Calu3 (cell line): Measurements from ENCODE around the gene DLEC1. TPM values are rescaled to one million over a fixed set of nuclear protein-coding genes. Genes with fewer than 3 reads are reported as not detected.

Experiments
- BruUV-seq: library from RNA; stranded (reverse); fragments of 400-500 nt; replicated peaks from 2 replicates; lab custom pipeline; 2021; lab: Mats Ljungman, UMichigan
- CTCF ChIA-PET: fragments of 300-600 bp; sonication (Branson Sonifier 250); formaldehyde crosslinking; loops from one replicate; lab custom pipeline; 2022; ENCODE audit warnings: antibody characterized with exemption; lab: Charles Lee
- DNase-seq: peaks from one replicate; pipeline ENCODE4 v3.0.0; 2022
- H3K27ac Mint-ChIP-seq: one replicate; pipeline ENCODE4 v1.8.0; 2022; ENCODE audit warnings: mixed read lengths; ENCODE audit not compliant: unreplicated experiment
- H3K27me3 Mint-ChIP-seq: one replicate; pipeline ENCODE4 v1.8.0; 2022; ENCODE audit warnings: mixed read lengths; ENCODE audit not compliant: unreplicated experiment
- H3K36me3 Mint-ChIP-seq: one replicate; pipeline ENCODE4 v1.8.0; 2022; ENCODE audit warnings: mild to moderate bottlenecking, moderate library complexity, mixed read lengths; ENCODE audit not compliant: insufficient read depth, unreplicated experiment
- H3K4me1 Mint-ChIP-seq: one replicate; pipeline ENCODE4 v1.8.0; 2022; ENCODE audit warnings: mild to moderate bottlenecking, low read depth, mixed read lengths; ENCODE audit not compliant: unreplicated experiment
- H3K4me3 Mint-ChIP-seq: one replicate; pipeline ENCODE4 v1.8.0; 2022; ENCODE audit warnings: mild to moderate bottlenecking, low read depth, moderate library complexity, mixed read lengths; ENCODE audit not compliant: unreplicated experiment
- H3K9me3 Mint-ChIP-seq: one replicate; pipeline ENCODE4 v1.8.0; 2022; ENCODE audit warnings: low read depth, mixed read lengths; ENCODE audit not compliant: unreplicated experiment
- CTCF ChIP-seq: fragments of 200-600 bp; IDR thresholded peaks from one replicate; pipeline ENCODE4 v1.8.0; 2022; ENCODE audit warnings: antibody characterized with exemption; ENCODE audit not compliant: unreplicated experiment
- intact Hi-C: fragments of 100-400 bp; cut with micrococcal nuclease; formaldehyde crosslinking; loops from one replicate; pipeline ENCODE4 v1.10.0; 2022; ENCODE audit not compliant: unreplicated experiment
- total RNA-seq: library from RNA; stranded (reverse); gene quantifications from 2 replicates; pipeline ENCODE4 v1.2.3, GENCODE V29; 2022

DLEC1 gene
- total RNA-seq, 1 experiment from 2014 or later, result 0.28 TPM

GRCh38 chr3:38040401-38040800 lies 1.4 kb downstream of the DLEC1 start:
- Mint-ChIP-seq H3K36me3 (peaks cover 8% of the 10 kb centered on the region), H3K9me3 (no peaks in the 10 kb centered on the region), H3K27me3 (no peaks in the 10 kb centered on the region), H3K4me1 (peaks cover 17% of the 10 kb centered on the region), H3K4me3 (peak overlapping the region; percentile 80), H3K27ac (peak overlapping the region; percentile 15)
- TF ChIP-seq CTCF, result no peak
- no peak for DNase-seq
- CTCF ChIA-PET, result interaction anchor here (0.8 to 1.0 kb wide), 2 partner anchors 29 to 66 kb away, joined by 3 read pairs; no protein-coding TSS in a partner anchor
- BruUV-seq, result no TSS peak
- intact Hi-C loops, result loop anchor here (5.0 kb wide), 1 partner anchor 38 kb away; no protein-coding TSS in a partner anchor

- Mint-ChIP-seq H3K4me1 (peaks cover 15% of the 10 kb centered on the region), H3K9me3 (no peaks in the 10 kb centered on the region), H3K36me3 (peaks cover 8% of the 10 kb centered on the region), H3K4me3 (no peak overlapping the region), H3K27ac (no peak overlapping the region), H3K27me3 (no peaks in the 10 kb centered on the region)
- BruUV-seq, result no TSS peak
- no peak for TF ChIP-seq CTCF
- intact Hi-C loops, result loop anchor here (5.0 kb wide), 1 partner anchor 41 kb away; no protein-coding TSS in a partner anchor
- CTCF ChIA-PET, result no interaction called here
- no peak for DNase-seq
Observed at GRCh38 chr3:38043486-38043885, 4.5 kb downstream of the DLEC1 start.

GRCh38 chr3:38046027-38046426 lies 7.0 kb downstream of the DLEC1 start:
- H3K4me1 Mint-ChIP-seq, result no peaks in the 10 kb centered on the region
- no TSS peak for BruUV-seq
- peaks cover 4% of the 10 kb centered on the region for H3K27me3 Mint-ChIP-seq
- TF ChIP-seq CTCF, result no peak
- H3K4me3 Mint-ChIP-seq, result no peak overlapping the region
- no peak overlapping the region for H3K27ac Mint-ChIP-seq
- DNase-seq, result no peak
- CTCF ChIA-PET, result no interaction called here
- intact Hi-C loops, result no loop called here
- H3K9me3 Mint-ChIP-seq, result no peaks in the 10 kb centered on the region
- no peaks in the 10 kb centered on the region for H3K36me3 Mint-ChIP-seq

- Mint-ChIP-seq H3K9me3 (no peaks in the 10 kb centered on the region), H3K4me1 (no peaks in the 10 kb centered on the region), H3K4me3 (no peak overlapping the region), H3K27me3 (peaks cover 12% of the 10 kb centered on the region), H3K27ac (no peak overlapping the region), H3K36me3 (no peaks in the 10 kb centered on the region)
- TF ChIP-seq CTCF, result no peak
- CTCF ChIA-PET, result no interaction called here
- intact Hi-C loops, result no loop called here
- no peak for DNase-seq
- BruUV-seq, result no TSS peak
Observed at GRCh38 chr3:38046821-38047220, 7.8 kb downstream of the DLEC1 start.
